GM21360 (cell line): ENCODE data around the gene F7.
"Not testable (repeated sequence)": the region's sequence is repeated elsewhere in the genome, so short reads cannot be mapped to it uniquely, and the experiment has no call there.

ENCODE experiments used
- ATAC-seq: cut with Tn5 transposase; IDR thresholded peaks from one replicate; pipeline ENCODE4 v1.9.1; 2021; ENCODE audit warnings: mild to moderate bottlenecking, moderate library complexity; ENCODE audit not compliant: unreplicated experiment

The F7 gene

DNA sequence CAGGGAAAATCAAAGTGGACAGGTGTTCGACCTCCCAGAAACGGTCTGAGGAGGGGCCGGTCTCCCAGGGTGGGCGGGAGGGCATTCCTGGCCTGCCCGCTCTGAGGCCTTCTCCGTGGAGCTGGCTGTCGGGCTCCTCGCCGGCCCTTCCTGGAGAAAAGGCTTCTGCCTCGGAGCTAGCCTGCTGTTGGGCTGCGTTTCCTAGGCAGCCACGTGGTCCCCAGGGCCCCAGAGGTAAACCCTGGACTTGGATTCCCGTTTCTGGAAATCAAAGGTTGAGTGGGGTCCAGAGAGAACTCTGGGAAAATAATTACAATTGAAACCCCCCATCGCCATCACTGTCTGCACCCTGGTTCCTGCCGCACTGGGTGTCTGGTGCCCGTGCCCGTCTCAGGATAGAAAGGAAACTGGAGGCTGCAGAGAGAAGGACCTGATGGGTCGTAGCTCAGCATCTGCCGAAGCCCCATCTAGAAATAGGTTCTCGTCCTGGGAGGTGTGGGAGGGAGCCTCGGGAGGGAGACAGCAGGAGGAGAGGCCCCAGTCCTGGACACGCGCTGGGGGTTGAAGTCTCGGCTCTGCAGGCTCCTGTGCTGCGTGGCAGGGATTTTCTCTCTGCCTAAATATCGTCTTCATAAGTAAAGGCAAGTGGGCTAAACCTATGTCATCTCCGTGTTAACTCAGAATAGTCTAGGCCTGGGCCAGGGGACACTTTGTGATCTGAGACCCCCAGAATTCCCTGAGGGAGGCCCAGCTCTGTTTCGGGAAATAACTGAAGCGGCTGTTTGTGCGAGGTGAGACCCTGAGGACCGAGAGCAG is 45.2 kb downstream of the F7 start:
- no peak for ATAC-seq

DNA sequence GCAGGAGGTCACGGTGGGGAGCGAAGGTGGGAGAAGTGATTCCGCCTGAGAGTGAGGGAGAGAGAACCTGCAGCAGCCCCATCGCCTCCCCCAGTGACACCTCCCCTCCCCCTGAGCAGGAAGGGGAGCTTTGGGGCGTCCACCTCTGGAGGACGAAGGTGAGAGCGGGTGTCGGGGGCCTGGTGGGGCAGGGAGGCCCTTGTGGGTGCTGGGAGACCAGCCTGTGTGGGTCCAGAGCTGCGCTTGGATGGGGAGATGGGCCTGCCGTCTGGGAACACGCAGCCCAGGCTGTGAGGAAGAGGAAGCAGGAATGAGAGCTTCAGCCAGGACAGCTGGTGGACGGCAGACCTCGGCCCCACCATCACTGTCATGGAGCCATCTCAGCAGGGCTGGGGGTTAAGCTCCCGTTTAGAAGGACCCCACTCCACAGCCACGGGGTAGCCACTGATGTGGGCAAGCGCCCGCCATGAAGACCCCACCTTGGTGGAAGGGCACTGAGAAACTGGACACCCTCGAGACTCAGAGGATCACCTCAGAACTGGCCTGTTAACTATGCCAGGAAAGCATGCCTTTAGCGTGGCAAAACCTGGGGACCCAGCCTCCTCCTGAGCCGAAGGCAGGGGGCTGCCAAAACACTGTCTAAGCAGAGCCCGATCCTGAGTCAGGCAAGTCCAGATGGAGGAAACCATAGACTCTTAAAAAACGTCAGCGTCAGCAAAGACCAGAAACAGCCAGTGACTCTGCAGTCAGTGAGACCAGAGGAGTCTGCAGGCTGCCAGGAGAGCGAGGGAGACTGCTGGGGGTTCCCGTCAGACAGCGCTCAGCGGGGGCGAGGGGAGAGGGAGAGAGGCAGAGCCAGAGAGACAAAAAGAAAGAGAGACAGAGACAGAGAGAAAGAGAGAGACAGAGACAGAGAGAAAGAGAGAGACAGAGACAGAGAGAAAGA is 46.4 kb downstream of the F7 start:
- no peak for ATAC-seq

DNA sequence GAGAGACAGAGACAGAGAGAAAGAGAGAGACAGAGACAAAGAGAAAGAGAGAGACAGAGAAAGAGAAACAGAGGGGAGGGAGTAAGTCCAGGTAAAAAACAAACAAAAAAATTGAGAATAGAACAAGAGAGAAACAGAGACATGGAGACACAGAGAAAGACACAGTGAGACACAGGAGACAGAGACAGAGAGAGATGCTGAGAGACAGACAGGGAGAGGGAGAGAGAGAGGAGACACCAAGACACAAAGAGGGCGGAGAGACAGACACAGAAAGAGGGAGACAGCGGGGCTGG is 47.0 kb downstream of the F7 start:
- no peak for ATAC-seq

DNA sequence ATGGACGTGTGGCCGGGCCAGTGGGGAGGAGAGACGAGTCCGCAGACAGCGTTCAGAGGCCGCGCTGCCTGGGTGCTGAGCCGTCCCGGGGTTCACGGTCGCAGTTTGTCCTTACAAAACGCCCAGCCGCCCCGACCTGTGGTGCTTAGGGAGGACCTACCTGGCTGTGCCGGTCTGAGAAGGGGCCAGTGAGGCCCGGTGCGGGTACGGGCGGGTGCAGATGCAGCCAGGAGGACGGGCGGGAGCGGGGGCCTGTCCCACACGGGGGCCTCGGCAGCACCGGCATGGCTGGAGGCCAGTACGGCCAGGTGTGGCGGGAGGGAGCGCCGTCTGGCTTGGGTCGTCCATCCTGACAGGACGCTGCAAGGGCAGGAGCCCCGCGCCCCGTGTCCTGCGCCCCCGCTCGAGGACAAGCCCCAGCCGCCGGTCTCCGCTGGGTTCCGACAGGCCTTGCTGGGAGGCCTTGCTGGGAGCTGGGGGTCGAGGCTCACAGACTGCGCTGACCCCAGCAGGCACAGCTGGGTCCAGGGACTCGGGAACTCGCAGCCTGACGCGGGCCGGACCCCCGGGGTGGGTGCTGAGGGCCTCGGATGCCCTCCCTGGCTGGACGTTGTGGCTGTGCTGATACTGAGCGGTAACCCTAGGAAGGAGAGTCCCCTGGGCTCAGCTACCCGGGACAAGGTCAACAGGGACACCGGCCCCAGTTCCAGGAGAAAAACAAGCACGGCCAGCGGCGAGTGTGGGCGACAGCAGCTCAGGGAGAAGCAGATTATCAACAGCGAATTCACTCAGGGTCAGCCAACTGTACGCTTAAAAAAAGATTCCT is 47.6 kb downstream of the F7 start:
- no peak for ATAC-seq

DNA sequence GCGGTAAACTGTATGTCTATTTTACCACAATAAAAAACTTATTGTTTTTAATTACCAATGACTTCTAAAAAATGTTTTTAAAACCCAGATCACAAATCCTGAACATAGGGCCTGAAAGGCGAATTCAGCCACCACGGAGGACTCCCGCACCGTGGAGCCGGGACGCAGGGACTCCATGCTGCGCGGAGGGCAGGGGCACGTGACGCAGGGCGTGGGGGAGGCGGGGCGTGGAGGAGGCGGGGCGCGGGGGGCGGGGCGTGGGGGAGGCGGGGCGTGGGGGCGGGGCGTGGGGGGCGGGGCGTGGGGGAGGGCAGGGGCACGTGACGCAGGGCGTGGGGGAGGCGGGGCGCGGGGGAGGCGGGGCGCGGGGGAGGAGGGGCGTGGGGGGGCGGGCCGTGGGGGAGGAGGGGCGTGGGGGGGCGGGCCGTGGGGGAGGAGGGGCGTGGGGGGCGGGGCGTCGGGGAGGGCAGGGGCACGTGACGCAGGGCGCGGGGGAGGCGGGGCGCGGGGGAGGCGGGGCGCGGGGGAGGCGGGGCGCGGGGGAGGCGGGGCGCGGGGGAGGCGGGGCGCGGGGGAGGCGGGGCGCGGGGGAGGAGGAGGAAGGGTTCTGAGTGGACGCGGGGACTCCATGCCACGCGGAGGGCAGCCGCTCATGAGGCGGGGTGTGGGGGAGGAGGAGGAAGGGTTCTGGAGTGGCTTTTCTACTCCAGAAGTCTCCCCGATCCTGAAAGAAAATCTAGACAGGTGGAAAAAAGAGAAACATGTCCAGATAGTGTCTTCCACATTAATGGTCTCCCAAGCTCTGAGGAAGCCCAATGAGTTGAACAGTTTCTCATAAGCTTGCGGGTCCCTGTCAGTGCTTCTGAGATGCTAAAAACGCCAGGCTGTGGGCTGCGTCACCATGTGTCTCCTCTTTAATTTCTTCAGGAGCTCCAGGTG is 48.5 kb downstream of the F7 start:
- ATAC-seq: peak; percentile 60

DNA sequence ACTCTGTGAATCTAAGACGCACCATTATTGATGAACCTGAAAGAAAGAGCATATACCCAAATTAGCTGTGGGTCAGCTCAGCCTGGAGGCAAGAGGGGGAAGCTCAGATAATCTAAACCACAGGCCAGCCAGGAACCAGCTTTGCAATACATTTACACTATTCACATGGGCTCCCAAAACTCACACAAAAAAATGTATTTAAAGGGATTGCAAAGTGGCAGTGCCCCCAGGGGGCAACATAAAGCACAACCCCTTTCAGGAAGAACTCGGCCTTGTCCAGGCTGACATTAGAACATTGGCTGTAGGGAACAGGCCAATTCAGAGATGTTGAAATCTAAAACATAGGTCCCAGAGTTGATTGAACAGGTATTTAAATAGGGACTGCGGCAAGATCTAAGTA is 49.6 kb downstream of the F7 start:
- no peak for ATAC-seq

DNA sequence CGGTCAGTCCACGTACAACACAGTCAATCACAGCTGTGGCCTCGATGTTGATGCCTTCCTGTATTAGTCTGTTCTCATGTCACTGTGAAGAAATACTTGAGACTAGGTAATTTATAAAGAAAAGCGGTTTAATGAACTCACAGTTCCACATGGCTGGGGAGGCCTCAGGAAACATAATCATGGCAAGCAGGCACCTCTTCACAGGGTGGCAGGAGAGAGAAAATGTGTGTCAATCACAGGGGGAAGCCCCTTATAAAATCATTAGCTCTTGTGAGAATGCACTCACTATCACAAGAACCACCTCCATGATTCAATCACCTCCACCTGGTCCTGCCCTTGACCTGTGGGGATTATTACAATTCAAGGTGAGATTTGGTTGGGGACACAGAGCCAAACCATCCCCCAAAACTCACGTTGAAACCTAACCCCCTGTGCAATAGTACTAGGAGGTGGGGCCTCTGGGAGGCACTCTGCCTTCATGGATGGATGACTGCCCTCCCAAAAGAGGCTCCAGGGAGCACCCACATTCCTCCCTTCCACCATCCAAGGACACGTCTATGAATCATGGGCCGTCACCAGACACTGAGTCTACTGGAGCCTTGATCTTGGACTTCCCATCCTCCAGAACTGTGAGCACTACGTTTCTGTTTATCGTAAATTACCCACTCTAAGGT is 50.5 kb downstream of the F7 start:
- no peak for ATAC-seq

DNA sequence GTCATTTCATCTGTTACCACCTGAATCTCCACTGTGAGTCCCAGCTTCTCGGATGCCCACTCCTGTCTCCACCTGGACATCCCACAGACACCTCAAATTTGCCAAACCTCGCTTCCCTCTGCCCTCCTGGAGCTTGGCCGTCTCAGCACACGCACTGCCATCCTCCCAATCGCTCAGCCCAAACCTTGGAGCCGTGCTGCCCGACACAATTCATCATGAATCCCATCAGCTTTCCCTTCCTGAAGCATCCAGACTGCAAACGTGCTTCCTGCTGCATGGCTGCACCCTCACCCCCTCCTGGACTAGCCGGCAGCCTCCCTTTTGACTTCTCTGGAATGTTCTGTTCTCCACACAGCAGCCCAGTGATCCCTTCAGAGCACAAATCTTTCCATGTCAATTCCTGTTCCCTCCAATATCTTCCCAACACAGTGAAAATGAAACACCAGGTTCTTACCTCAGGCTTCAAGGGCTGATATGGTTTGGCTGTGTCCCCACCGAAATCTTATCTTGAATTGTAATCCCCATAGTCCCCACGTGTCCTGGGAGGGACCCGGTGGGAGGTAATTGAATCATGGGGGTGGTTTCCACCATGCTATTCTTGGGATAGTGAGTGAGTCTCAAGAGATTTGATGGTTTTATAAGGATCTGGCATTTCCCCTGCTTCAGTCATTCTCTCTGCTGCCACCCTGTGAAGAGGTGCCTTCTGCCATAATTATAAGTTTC is 51.8 kb downstream of the F7 start:
- ATAC-seq: no peak

DNA sequence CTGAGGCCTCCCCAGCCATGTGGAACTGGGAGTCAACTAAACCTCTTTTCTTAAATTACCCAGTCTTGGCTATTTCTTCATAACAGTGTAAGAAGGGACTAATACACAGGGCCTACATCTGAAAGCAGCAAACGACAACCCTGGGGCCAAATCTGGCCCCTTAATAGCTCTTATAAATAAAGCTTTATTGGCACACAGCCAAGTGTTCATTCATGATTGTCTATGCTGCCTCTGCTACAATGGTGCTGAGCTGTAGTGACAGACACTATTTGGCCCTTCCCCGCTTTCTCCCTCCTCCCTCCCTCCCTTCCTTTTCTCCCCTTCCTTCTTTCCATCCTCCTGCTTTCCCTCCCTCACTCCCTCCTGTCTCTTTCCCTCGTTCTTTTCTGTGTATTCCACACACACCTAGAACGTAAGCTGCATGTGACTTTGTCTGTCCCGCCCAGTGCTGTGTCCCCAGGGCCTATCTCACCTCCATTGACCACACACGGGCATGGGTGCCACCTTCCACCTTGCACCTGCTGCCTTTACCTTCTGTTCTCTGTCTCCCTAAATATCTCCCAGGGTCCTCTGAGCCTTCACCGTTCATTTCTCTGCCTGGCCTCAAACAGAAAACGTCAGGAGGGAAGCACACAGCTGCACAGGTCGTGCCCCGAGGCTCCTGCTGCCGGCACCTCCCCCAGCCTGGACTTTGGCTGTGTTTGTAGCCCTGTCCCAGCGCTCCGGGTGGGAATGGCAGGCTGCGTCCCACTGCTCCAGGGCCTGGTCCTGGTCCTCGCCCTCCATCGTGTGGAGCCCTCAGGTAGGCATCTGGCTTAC is 52.5 kb downstream of the F7 start, which contains the start of gene PROZ:
Gene PROZ (plus strand): TSS at position 720 of the 819 bp plus-strand sequence. CDS start 13 bp downstream, at position 733.
- no peak for ATAC-seq

DNA sequence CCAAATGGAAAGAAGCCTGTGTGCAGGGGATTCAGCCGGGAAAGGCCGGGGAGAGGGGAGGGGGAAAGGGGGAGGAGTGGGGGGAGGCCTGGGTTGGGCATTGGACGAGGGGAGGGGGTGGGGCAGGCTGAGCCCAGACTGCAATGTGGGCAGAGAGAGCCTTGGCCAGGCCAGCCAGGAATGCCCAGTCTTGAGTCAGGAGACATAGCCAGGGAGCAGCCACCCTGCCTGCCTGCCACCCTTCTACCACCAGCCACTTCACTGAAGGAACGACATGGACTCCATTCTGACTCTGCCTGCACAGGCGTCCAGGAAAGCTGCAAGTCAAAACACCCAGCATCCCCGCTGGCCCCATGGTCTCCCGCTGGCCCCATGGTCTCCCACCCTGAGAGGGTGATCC is 53.4 kb downstream of the F7 start:
- no peak for ATAC-seq

DNA sequence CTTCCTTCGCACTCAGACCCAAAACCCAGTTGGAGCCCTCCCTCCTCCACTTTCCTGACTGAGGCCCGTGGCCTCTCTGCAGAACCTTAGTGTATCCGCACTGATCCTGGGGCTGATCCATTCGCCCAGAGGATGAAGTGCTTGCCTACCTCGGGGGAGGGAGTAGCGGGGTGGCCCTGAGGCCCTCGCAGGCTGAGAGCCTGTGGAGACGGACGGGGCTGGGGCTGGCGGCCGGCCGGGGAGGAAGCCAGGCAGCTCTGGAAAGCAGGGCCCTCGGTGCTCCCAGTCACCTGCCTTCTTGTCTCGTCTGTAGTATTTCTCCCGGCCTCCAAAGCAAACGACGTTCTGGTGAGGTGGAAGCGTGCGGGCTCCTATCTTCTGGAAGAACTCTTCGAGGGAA is 54.1 kb downstream of the F7 start:
- no peak for ATAC-seq

DNA sequence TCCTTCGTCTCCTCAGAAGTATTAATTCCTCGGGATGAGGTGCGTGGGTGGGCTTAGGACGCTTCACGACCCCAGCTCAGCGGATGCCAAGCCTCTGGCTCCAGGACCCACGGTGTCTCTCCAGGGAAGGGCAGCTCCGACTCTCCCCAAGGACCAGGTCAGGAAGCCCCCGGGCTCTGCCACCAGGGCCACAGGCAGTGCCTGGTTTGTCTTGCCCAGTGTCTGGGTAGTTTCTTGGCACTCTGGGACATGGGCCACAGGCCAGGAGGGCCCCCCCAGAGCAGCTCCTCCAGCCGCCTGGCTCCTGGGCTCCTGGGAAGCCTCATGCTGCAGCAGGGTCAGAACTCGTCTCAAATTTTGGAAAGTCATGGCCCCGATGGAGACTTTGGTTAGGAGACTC is 55.4 kb downstream of the F7 start:
- no peak for ATAC-seq

DNA sequence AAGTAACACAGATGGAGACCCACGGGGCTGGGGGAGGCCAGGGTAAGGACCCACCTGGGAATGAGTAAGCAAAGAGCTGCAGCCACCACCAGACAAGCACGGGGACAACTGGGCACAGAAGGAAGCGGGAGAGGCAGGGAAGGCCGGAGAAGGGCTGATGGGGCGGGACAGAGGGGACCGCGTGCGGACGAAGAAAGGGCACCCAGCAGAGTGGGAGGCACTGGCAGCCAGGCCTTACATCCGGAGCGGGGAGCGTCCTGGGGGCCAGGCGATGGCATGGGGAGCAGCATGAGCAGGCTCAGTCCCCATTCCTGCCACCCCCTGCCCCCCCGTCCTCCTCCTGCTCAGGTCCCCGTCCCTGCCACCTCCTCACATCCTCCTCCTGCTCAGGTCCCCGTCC is 55.8 kb downstream of the F7 start:
- ATAC-seq: no peak

DNA sequence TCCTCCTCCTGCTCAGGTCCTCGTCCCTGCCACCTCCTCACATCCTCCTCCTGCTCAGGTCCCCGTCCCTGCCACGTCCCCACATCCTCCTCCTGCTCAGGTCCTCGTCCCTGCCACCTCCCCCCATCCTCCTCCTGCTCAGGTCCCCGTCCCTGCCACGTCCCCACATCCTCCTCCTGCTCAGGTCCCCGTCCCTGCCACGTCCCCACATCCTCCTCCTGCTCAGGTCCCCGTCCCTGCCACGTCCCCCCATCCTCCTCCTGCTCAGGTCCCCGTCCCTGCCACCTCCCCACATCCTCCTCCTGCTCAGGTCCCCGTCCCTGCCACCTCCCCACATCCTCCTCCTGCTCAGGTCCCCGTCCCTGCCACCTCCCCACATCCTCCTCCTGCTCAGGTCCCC is 56.4 kb downstream of the F7 start:
- not testable (repeated sequence) for ATAC-seq

DNA sequence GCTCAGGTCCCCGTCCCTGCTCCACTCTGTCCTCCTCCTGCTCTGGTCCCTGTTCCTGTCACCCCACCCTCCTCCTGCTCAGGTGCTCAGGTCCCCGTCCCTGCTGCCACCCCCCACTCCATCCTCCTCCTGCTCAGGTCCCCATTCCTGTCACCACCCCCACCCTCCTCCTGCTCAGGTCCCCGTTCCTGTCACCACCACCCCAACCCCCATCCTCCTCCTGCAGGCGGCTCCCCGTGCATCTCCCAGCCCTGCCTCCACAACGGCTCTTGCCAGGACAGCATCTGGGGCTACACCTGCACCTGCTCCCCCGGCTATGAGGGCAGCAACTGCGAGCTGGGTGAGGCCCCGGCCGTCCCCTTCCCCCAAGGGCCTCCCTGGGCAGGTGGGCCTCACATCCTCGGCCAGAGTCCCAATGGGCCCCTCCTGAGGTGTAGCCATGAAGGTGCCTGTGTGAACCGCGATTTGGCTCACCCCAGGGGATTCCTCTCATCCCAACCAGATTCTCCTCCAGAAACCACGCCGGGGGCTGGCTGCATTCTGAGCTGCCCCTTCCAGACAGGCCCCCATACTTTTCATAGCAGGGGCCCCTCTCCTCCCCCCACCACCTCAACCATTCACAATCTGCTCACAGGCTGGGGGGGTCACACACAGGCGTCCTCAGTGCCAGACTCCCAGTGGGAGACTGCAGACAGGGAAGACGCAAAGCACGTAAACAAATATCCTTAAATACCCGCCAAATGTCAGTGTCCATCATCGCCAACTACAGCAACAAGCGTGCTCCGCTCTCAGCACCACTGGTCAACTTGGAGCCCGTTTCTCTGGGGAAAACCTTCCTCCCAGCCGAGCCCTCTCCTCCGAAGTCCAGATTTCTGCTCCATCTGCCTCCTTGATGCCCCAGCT is 57.4 kb downstream of the F7 start:
- ATAC-seq: no peak

DNA sequence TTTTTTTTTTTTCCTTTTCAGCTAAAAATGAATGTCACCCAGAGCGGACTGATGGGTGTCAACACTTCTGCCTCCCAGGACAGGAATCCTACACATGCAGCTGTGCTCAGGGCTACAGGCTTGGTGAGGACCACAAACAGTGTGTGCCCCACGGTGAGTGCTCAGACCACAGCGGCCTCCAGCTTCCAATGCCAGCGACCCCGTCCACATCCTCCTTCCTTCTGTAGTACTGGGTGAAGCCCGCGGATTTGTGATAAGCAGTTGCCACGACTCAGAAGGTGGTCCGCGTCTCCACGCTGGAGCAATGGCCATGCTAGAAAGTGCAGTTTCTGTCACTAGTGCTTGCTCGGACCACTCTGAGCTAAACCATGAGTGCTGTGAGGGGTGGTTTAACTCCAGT is 58.9 kb downstream of the F7 start:
- no peak for ATAC-seq

DNA sequence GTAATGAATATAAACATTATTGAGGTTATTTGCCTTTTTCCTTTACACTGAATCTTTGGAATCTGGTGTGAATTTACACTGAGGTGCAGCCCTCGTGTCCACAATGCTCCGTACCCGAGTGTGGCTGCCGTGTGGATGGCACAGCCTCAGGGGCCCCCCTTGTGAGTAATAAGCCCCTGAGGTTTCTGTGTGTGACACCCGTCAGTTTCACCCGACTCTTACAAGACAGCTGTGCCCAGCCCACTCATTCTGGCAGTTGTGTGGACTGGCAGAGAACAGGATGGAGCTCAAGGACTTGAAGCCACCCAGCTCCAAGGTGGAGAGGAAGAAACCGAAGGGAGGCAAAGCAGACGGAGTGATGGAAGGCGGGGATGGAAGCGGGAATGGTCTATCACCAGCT is 60.7 kb downstream of the F7 start:
- ATAC-seq: no peak
